Measurements from ENCODE around the gene PGGT1B. TPM values are rescaled to one million over a fixed set of nuclear protein-coding genes. Genes with fewer than 3 reads are reported as not detected.

Gene PGGT1B
- total and polyA plus RNA-seq, 9 of the 15 experiments (the other 6 are each of a cell fraction or from before 2014, with no cell fraction given), result 5.3 to 33.7 (median 19.8) TPM

GRCh38 chr5:115184770-115185169 is 77.9 kb downstream of the PGGT1B start:
- Histone ChIP-seq H3K27ac (ENCODE audit: extremely low read depth, low read depth, low read length) (no peak overlapping the region), H3K27me3 (ENCODE audit: control insufficient read depth in 2 of 2, insufficient read depth in 2 of 2, low read length in 2 of 2) (peaks cover 4 to 8% of the 10 kb centered on the region in 2 experiments; a peak in 4 of 5 replicates), H3K79me2 (ENCODE audit: control insufficient read depth, insufficient read depth, low read length) (no peaks in the 10 kb centered on the region), H3K9ac (ENCODE audit: insufficient read depth in 1 of 2, low read depth in 2 of 2, low read length in 2 of 2) (no peak overlapping the region), H3K9me3 (replicated peaks; ENCODE audit: control insufficient read depth, insufficient read depth, low read depth, low read length) (no peaks in the 10 kb centered on the region), H3K4me2 (ENCODE audit: insufficient read depth, low read length) (no peak overlapping the region), H3K4me3 (no peak overlapping the region), H3K36me3 (ENCODE audit: control insufficient read depth, insufficient read depth, low read length) (no peaks in the 10 kb centered on the region), H3K9me1 (ENCODE audit: control insufficient read depth, insufficient read depth, low read length) (no peaks in the 10 kb centered on the region), H2AFZ (ENCODE audit: low read depth, low read length) (no peak overlapping the region), H3K4me1 (replicated peaks in 1 of 2; ENCODE audit: control insufficient read depth in 2 of 2, insufficient read depth in 2 of 2, low read length in 2 of 2) (peaks cover 0 to 6% of the 10 kb centered on the region in 2 experiments; a peak in 3 of 5 replicates), H4K20me1 (replicated peaks; ENCODE audit: control insufficient read depth, insufficient read depth, low read length) (no peaks in the 10 kb centered on the region)
- CTCF ChIA-PET (ENCODE audit: low intra/inter-chr PET ratio), result no interaction called here
- DNase-seq (ENCODE audit: extremely low read depth in 1 of 4, low spot score in 3 of 4), result no peak
- in situ Hi-C loops (cut with MboI), result no loop called here
- BruUV-seq (replicated peaks), result no TSS peak
- 5% methylated on average over 2 of the region's 2 CpGs for WGBS (ENCODE audit: insufficient coverage, low coverage, missing lambda C conversion rate)
- intact Hi-C loops (cut with micrococcal nuclease), result no loop called here
- no peak for ATAC-seq
- POLR2A ChIA-PET, result interaction anchor here (1.2 kb wide), 1 partner anchor 15 kb away, joined by 3 read pairs; no protein-coding TSS in a partner anchor
- FAIRE-seq, result peak; percentile 60
- TF ChIP-seq LEF1 (IDR thresholded peaks at IDR 0.05) (no peak), BMI1 (IDR thresholded peaks at IDR 0.05; ENCODE audit: low read length) (no peak), C11orf30 (IDR thresholded peaks at IDR 0.05; ENCODE audit: low read depth) (peak; percentile 86), RAD21 (CRISPR knock-in tag; conservative IDR thresholded peaks at IDR 0.05 in 1 of 2, IDR thresholded peaks at IDR 0.05 in 1 of 2) (no peak), ATF6 (CRISPR knock-in tag; IDR thresholded peaks at IDR 0.05) (no peak), ZNF586 (CRISPR knock-in tag; conservative IDR thresholded peaks at IDR 0.05) (no peak), ZNF316 (IDR thresholded peaks at IDR 0.05) (peak; percentile 88), MTA1 (IDR thresholded peaks at IDR 0.05; ENCODE audit: borderline replicate concordance) (no peak), CCNT2 (IDR thresholded peaks at IDR 0.05; ENCODE audit: borderline replicate concordance, extremely low read depth, insufficient read length, low read depth, low read length) (no peak), ARID3A (IDR thresholded peaks at IDR 0.05; ENCODE audit: borderline replicate concordance, low read depth, low read length) (no peak), NELFE (IDR thresholded peaks at IDR 0.05; ENCODE audit: insufficient read depth, insufficient read length) (no peak), ELF2 (CRISPR knock-in tag; IDR thresholded peaks at IDR 0.05) (no peak), SOX6 (IDR thresholded peaks at IDR 0.05) (no peak), NFE2L1 (tag; IDR thresholded peaks at IDR 0.05; ENCODE audit: borderline replicate concordance, low read depth) (peak; percentile 73), HMGN3 (IDR thresholded peaks at IDR 0.05; ENCODE audit: borderline replicate concordance, extremely low read depth, insufficient read length, low read depth, low read length) (no peak), MAFG (tag; conservative IDR thresholded peaks at IDR 0.05) (peak; percentile 87), HDGF (IDR thresholded peaks at IDR 0.05) (no peak), SRSF9 (IDR thresholded peaks at IDR 0.05; ENCODE audit: borderline replicate concordance, low read depth, low read length) (no peak), SREBF2 (CRISPR knock-in tag; IDR thresholded peaks at IDR 0.05) (no peak)
